ENCODE results near the gene CTIF. TPM values are rescaled to one million over a fixed set of nuclear protein-coding genes. Genes with fewer than 3 reads are reported as not detected.

CTIF gene
- total and polyA plus RNA-seq, 12 donors: 44.5 to 74.1 (median 58.9) TPM

DNA sequence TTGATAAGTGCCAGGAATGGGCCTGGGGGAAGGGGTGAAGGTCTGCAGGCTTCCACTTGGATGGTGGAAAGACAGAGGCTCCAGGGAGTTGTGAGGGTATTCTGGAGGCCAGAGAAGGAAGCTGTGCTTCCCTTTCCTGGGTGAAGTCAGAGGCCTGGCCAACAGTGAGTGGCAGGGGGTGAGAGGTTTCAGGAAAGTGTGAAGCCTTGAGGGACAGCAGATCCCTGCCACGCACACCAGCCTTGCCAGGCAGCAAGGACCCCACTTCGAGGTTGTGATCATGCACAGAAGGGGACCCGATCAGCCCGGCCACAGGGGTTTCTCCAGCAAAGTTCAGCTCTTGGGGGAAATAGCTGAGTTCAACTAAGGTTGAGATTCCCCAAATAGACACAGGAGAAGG lies 345.5 kb downstream of the CTIF start:
- no peak for ATAC-seq
- Histone ChIP-seq H3K27ac (no peak overlapping the region), H3K9me3 (no peaks in the 10 kb centered on the region), H3K4me1 (peaks cover 10 to 32% (median 24%) of the 10 kb centered on the region in 9 donors), H3K4me3 (no peak overlapping the region), H3K27me3 (no peaks in the 10 kb centered on the region), H3K36me3 (no peaks in the 10 kb centered on the region)
- no peak for DNase-seq
- intact Hi-C loops (cut with DNase I): no loop called here
- 86 to 89% methylated on average over 4 of the region's 4 CpGs for WGBS, 2 donors
- TF ChIP-seq, protein P1, sequence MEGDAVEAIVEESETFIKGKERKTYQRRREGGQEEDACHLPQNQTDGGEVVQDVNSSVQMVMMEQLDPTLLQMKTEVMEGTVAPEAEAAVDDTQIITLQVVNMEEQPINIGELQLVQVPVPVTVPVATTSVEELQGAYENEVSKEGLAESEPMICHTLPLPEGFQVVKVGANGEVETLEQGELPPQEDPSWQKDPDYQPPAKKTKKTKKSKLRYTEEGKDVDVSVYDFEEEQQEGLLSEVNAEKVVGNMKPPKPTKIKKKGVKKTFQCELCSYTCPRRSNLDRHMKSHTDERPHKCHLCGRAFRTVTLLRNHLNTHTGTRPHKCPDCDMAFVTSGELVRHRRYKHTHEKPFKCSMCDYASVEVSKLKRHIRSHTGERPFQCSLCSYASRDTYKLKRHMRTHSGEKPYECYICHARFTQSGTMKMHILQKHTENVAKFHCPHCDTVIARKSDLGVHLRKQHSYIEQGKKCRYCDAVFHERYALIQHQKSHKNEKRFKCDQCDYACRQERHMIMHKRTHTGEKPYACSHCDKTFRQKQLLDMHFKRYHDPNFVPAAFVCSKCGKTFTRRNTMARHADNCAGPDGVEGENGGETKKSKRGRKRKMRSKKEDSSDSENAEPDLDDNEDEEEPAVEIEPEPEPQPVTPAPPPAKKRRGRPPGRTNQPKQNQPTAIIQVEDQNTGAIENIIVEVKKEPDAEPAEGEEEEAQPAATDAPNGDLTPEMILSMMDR (IDR thresholded peaks at IDR 0.05): no peak

DNA sequence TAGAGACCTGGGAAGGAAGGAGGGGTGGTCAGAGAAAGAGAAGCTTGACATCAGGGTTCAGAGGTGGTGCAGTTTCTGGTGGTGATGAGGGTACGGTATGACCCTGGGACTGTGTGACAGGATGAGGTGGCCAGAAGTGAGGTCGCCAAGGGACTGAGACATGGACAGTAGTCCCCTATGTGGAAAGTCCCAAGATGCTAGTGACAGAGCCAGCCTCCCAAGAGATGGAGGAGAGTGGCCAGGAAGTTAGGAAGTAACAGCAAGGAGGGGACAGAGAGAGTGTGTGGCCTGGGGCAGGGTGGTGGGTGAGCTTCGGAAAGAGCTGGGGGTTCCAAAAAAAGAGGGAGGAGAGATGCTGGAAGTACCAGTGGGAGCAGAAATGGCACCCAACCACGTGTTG lies 345.9 kb downstream of the CTIF start:
- no peaks in the 10 kb centered on the region for H3K9me3 ChIP-seq
- no peak overlapping the region for H3K4me3 ChIP-seq
- H3K4me1 ChIP-seq: peaks cover 10 to 36% (median 26%) of the 10 kb centered on the region in 9 donors
- no peaks in the 10 kb centered on the region for H3K27me3 ChIP-seq
- TF ChIP-seq, protein P1 (IDR thresholded peaks at IDR 0.05): no peak
- ATAC-seq (no peak), DNase-seq (no peak)
- intact Hi-C loops (cut with DNase I): loop anchor here in 1 of 10 donors (5.0 kb wide), 1 partner anchor 42 kb away; no protein-coding TSS in a partner anchor
- 80 to 86% methylated on average over 4 of the region's 4 CpGs for WGBS, 2 donors
- H3K27ac ChIP-seq: no peak overlapping the region
- H3K36me3 ChIP-seq: no peaks in the 10 kb centered on the region

DNA sequence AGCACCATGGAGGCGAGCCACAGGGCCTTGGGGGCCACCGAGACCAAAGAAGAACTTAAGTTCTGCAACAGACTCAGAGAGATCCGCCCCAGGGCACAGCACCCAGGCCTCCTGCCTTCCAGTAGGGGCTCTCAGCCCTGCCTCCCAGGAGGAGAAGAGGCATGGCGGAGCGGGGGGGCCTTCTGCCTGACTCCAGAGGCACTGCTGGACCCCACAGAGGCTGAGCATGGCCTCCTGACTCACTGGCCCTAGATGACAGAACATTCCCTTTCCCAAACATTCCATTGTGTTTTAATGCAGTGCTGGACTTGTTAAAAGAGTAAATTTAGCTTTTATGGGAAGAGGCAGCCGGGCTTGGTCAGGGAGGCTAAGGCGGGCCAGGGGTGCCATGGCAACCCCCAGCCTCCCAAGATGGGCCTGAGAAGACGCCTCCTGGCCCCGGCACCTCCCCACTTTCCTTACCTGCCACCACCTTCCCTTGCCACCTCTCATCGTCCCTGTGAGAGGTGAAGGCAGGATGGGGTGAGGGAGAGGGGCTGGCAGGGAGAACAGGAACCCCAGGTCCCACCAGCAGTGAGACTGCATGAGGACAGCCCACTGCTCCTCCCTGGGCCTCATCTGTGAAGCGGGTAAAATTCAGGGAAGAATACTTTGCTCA lies 346.6 kb downstream of the CTIF start:
- no peaks in the 10 kb centered on the region for H3K27me3 ChIP-seq
- TF ChIP-seq, protein P1 (IDR thresholded peaks at IDR 0.05): no peak
- intact Hi-C loops (cut with DNase I): loop anchor here in 1 of 10 donors (5.0 kb wide), 1 partner anchor 43 kb away; no protein-coding TSS in a partner anchor
- ATAC-seq (no peak), DNase-seq (no peak)
- H3K4me1 ChIP-seq: peaks cover 10 to 38% (median 26%) of the 10 kb centered on the region in 9 donors
- 94 to 96% methylated on average over 11 of the region's 11 CpGs for WGBS, 2 donors
- H3K36me3 ChIP-seq: no peaks in the 10 kb centered on the region
- no peaks in the 10 kb centered on the region for H3K9me3 ChIP-seq
- no peak overlapping the region for H3K4me3 ChIP-seq
- H3K27ac ChIP-seq: no peak overlapping the region

DNA sequence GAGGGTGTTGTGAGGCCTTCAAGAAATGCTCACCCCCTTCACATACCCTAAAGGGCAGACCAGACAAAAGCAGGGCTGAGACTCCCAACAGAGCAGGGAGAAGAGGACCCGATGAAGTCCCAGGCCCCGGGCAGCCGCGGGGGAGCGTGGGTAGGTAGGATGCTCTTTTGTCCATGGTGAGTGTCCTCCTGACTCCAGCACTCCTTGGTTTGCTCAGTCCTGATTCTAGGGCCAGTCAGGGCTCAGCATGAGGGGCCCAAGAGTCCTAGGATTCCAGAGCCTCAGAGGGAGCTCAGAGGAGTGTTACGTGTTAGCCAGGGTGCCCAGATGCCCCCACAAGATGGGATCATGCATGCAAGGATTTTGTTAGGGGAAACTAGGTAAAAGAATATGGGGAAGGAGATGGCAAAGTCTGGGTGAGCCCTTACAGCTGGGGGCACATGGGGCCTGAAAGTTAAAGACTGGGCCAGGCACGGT lies 347.1 kb downstream of the CTIF start:
- ATAC-seq: no peak
- 90 to 97% methylated on average over 7 of the region's 7 CpGs for WGBS, 2 donors
- no peak overlapping the region for H3K4me3 ChIP-seq
- TF ChIP-seq, protein P1 (IDR thresholded peaks at IDR 0.05): no peak
- no peak overlapping the region for H3K27ac ChIP-seq
- no peak for DNase-seq
- peaks cover 10 to 38% (median 26%) of the 10 kb centered on the region in 9 donors for H3K4me1 ChIP-seq
- intact Hi-C loops (cut with DNase I): loop anchor here in 1 of 10 donors (5.0 kb wide), 1 partner anchor 44 kb away; no protein-coding TSS in a partner anchor
- no peaks in the 10 kb centered on the region for H3K36me3 ChIP-seq
- H3K9me3 ChIP-seq: no peaks in the 10 kb centered on the region
- H3K27me3 ChIP-seq: no peaks in the 10 kb centered on the region

Measured in heart right ventricle (tissue), 16 donors.